Stimulated activated CD8-positive, alpha-beta memory T cell treated with anti-CD3 and anti-CD28 coated beads, Interleukin-12 subunit alpha, Interleukin-12 subunit beta, amount 100 ng/mL, for 24 hours (primary cell): Measurements from ENCODE around the gene FOSB.

ENCODE experiments used
- DNase-seq: peaks from one replicate; pipeline ENCODE4 v3.0.0-alpha.2; 2020; ENCODE audit errors: extremely low read depth

The FOSB gene

GRCh38 chr19:45485305-45486077, 17.7 kb downstream of the FOSB start:
- DNase-seq = peak; percentile 95

- no peak for DNase-seq
Observed at GRCh38 chr19:45488708-45489107, 20.9 kb downstream of the FOSB start.

- no peak for DNase-seq
Observed at GRCh38 chr19:45489216-45489855, 21.5 kb downstream of the FOSB start.

DNA sequence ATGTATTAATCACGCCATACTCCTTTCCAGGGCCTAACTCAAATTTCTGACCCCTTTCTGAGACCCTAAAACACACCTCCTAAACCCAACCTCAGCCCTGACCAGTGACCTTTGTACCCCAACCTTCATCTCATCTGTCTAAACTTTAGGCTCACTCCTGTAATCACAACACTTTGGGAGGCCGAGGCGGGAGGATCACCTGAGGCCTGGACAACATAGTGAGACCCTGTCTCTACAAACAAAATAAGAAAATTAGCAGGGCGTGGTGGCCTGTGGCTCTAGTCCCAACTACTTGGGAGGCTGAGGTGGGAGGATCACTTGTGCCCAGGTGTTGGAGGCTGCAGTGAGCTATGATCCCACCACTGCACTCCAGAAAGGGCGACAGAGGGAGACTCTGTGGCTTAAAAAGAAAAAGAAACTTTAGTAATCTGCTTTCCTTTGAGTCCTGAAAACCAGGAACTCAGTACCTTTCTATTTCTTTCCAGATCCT, 24.4 kb downstream of the FOSB start:
- no peak for DNase-seq

GRCh38 chr19:45492627-45493470, 25.1 kb downstream of the FOSB start:
- DNase-seq = no peak

DNA sequence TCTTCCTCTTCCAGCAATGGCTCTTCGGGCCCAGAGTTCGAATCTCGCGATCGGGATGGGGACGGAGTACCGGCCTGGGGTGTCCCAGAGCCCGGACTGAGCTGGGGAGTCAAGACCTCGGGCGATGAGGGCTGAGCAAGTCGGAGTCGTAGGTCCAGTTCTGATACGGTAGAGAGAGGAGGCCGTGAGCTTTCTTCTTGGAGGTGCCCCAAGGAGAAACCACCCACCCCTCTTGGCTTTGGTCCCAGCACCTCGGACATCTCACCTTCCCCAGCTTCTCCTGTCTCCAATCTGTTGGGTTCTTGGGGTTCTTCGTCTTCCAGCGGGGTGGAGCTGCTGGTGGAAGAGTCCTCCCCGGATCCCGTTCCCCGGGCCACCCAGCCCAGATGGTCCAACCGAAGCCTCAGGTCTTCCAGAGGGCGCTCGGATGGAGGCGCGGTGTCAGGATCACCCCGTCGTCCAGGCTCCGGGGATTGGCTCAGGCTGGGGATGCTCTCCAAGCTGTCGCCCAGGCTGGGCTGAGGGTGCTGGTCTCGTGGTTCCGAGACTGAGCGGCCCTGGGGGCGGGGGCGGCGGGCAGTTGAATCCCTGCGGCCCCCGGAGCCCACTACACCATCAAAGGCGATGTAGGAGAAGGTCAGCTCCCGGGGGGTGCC, 26.6 kb downstream of the FOSB start:
- DNase-seq = no peak

DNA sequence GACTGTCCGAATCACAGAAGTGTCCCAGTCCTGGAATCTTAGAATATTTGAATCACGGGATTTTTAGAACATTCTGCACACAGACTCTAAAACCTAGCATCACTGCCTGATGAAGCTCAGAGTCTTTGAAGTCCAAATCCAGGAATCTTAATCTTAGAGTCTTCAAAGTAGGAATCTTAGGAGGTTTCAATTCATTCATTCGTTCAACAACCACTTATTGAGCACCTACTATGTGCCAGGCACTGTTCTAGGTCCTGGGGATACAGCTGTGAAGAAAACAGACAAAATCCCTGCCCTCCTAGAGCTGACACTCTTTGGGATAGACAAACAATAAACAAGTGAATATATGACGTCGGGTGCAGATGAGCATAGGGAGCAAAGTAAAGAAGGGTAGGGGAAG, 27.4 kb downstream of the FOSB start:
- no peak for DNase-seq

DNA sequence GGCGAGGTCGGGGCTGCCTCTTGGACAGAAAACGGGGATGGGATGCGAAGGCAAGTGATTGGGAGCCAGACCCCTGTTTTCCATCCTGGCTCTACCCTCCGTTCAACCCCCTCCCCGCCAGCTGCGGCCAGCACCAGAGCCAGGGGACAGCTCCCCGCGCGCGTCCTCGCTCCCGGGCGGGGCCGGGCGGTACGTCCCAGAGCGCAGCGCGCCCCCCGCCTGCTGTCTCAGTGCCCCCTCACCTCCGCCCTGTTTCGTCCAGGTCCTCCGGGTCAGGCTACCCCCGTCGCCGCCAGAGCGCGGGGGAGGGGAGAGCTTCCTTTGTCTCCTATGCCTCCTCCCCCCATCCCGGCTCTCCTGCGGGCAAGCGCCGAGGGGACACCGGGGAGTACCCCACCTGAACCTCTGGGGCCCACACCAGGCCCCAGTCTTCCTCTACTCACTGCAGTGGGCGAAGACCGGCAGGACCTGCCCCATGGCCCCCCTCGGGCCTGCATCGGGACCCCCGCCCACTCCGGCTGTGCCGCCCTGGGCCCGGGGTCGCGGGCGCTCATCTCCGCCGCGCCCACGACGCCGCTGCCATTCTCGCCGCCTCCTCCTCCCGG, 28.7 kb downstream of the FOSB start:
- no peak for DNase-seq

GRCh38 chr19:45497791-45498190, 30.0 kb downstream of the FOSB start:
- DNase-seq = no peak

DNA sequence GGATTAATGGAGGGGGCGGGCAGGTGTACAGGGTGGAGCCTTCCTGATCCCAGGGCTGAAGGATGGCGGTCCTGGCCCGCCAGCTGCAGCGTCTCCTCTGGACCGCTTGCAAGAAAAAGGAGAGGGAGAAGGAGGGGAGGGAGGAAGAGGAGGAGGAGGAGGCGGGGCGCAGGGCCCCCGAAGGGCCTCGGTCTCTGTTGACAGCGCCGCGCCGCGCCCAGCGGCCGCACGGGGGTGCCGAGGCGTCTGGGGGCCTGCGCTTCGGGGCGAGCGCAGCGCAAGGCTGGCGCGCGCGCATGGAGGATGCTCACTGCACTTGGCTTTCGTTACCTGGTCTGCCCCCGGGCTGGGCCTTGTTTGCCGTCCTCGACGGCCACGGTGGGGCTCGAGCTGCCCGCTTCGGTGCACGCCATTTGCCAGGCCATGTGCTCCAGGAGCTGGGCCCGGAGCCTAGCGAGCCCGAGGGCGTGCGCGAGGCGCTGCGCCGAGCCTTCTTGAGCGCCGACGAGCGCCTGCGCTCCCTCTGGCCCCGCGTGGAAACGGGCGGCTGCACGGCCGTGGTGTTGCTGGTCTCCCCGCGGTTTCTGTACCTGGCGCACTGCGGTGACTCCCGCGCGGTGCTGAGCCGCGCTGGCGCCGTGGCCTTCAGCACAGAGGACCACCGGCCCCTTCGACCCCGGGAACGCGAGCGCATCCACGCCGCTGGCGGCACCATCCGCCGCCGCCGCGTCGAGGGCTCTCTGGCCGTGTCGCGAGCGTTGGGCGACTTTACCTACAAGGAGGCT, 30.8 kb downstream of the FOSB start, which contains the start of gene PPM1N:
TSS of gene PPM1N (plus strand) at position 33 of the 785 bp plus-strand sequence. CDS start at position 63, 30 bp downstream.
- DNase-seq = no peak

- DNase-seq = no peak
Observed at GRCh38 chr19:45499196-45500180, 31.7 kb downstream of the FOSB start.

DNA sequence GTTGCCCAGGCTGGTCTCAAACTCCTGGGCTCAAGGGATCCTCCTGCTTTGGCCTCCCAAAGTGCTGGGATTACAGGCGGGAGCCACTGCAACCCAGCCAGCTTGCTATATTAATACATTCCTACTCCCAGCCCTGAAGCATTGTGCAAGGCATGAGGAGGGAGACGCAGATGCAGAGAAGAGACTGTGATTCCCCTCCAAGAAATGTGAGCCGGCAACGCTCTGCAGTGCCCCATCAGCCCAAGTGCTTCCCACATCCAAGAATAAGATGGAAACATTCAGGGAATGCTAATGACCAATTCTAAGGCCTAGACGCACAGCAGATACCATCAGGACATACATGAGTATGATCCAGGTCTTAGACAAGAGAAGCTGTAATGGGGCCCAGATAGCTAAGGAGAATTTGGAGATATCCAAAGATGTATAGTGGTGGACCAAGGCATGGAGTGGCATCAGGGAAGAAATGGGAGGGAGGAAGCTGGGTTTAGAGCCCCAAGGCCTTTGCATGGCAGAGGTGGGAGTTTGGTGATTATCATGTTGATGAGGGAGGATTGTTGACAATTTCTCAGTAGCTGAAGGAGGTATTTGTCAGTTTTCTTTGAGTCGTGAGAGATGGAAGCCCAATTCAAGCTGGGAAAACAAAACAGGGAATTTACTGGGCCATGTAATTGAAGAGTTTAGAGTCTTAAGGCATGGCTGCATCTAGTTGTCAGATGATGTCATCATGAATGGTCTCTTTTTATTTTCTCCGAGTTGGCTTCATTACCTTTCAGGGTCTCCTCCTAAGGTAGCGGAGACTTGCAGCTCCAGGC, 33.3 kb downstream of the FOSB start:
- no peak for DNase-seq

GRCh38 chr19:45501730-45502014, 33.9 kb downstream of the FOSB start:
- no peak for DNase-seq

DNA sequence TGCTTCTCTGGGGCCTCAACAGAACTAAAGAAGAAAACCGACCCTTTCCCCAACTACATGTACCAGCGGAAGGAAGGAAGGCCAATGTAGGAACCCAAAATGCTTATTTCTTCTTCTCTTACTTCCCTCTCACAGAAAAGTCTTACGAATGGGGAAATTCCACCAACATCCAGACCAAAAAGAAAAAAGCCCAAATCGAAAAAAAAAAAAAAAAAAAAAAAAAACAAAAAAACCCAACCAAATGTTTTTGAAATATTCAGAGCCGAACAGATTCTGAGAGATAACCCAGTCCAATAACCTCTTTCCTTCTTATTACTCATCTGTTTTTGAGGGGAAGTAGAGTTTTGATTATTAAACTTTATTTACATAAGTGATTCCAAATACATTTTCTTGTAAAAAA, 34.3 kb downstream of the FOSB start:
- no peak for DNase-seq

DNA sequence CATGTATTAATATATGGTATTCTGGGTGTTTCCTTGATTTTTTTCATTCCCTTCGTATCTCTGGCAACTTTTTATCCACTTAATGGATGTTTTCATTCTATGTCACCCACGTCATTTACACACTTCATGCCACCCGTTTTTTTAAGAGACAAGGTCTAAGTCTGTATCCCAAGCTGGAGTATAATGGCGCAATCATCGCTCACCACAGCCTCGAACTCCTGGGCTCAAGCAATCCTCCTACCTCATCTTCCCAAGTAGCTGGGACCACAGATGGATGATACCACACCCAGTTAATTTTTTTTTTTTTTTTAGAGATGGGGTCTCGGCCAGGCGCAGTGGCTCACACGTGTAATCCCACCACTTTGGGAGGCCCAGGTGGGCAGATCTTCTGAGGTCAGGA, 36.1 kb downstream of the FOSB start:
- no peak for DNase-seq

GRCh38 chr19:45505151-45505995, 37.6 kb downstream of the FOSB start:
- no peak for DNase-seq

GRCh38 chr19:45505996-45506245, 38.1 kb downstream of the FOSB start:
- no peak for DNase-seq
